KMS-11 (cell line): Measurements from ENCODE around the gene C21orf58.

Source experiments
- H2AFZ ChIP-seq: fragments of 200-600 bp; sonication (generic); 2 replicates; pipeline ENCODE4 v1.6.1; 2016; ENCODE audit warnings: antibody characterized with exemption, mixed run types, low read depth
- H3K27ac ChIP-seq: fragments of 200-600 bp; sonication (generic); 2 replicates; pipeline ENCODE4 v1.6.1; 2016; ENCODE audit warnings: mild to moderate bottlenecking, mixed run types
- H3K27me3 ChIP-seq: fragments of 200-600 bp; sonication (generic); 2 replicates; pipeline ENCODE4 v1.6.1; 2017; ENCODE audit warnings: mild to moderate bottlenecking, low read depth, mixed run types, moderate library complexity; ENCODE audit not compliant: insufficient read depth
- H3K36me3 ChIP-seq: fragments of 200-600 bp; sonication (generic); 2 replicates; pipeline ENCODE4 v1.6.1; 2017; ENCODE audit warnings: mild to moderate bottlenecking, mixed run types; ENCODE audit not compliant: insufficient read depth
- H3K4me1 ChIP-seq: fragments of 200-600 bp; sonication (generic); 2 replicates; pipeline ENCODE4 v1.6.1; 2016; ENCODE audit warnings: mild to moderate bottlenecking, low read depth, mixed run types; ENCODE audit not compliant: poor library complexity, severe bottlenecking
- H3K4me2 ChIP-seq: fragments of 200-600 bp; sonication (generic); 2 replicates; pipeline ENCODE4 v1.7.0; 2016; ENCODE audit warnings: mild to moderate bottlenecking, mixed run types
- H3K4me3 ChIP-seq: fragments of 200-600 bp; sonication (generic); IDR thresholded peaks from 2 replicates; pipeline ENCODE4 v1.6.1; 2017; ENCODE audit warnings: low read depth, low read length, mixed read lengths; ENCODE audit not compliant: insufficient read depth
- H3K79me2 ChIP-seq: fragments of 200-600 bp; sonication (generic); 2 replicates; pipeline ENCODE4 v1.6.1; 2016; ENCODE audit warnings: low read depth, mixed run types; ENCODE audit not compliant: insufficient read depth
- H3K9ac ChIP-seq: fragments of 200-600 bp; sonication (generic); 2 replicates; pipeline ENCODE4 v1.6.1; 2016; ENCODE audit warnings: mild to moderate bottlenecking, mixed run types
- H4K20me1 ChIP-seq: fragments of 200-600 bp; sonication (generic); 2 replicates; pipeline ENCODE4 v1.6.1; 2016; ENCODE audit warnings: mild to moderate bottlenecking, mixed run types; ENCODE audit not compliant: insufficient read depth
- CTCF ChIP-seq: fragments of 200-600 bp; sonication (generic); conservative IDR thresholded peaks from 2 replicates; pipeline ENCODE4 v1.6.1; 2017; ENCODE audit warnings: low read depth, mild to moderate bottlenecking, antibody characterized with exemption, low read length, moderate library complexity, mixed read lengths

Gene C21orf58

DNA sequence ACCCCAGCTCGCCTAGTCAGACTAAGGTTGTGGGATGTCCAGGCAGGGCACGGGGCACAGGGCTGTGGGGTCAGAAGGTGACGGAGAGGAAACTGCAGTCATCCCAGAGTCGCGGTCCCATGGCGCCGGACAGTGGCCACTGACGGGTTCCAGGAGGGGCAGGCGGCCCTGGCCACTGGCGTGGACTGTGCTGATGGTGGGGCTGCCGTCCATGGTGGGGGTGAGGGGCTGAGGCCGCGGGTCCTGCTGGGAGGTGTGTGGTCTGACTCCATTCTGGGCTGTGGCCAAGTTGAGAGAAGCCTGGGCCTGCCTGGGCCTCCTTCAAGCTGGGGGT, 32.3 kb upstream of the C21orf58 start:
- Histone ChIP-seq H3K4me1 (peaks cover 50% of the 10 kb centered on the region), H3K4me3 (no peak overlapping the region), H2AFZ (no peak overlapping the region), H3K27me3 (no peaks in the 10 kb centered on the region), H3K27ac (peak overlapping the region; percentile 86), H3K9ac (peak overlapping the region; percentile 55; the same call in 1 of the 2 replicates), H3K36me3 (peaks cover 5% of the 10 kb centered on the region; the same call in 1 of the 2 replicates), H3K79me2 (peaks cover 5% of the 10 kb centered on the region; the same call in 1 of the 2 replicates), H3K4me2 (peak overlapping the region; percentile 84), H4K20me1 (no peaks in the 10 kb centered on the region)
- no peak for TF ChIP-seq CTCF

DNA sequence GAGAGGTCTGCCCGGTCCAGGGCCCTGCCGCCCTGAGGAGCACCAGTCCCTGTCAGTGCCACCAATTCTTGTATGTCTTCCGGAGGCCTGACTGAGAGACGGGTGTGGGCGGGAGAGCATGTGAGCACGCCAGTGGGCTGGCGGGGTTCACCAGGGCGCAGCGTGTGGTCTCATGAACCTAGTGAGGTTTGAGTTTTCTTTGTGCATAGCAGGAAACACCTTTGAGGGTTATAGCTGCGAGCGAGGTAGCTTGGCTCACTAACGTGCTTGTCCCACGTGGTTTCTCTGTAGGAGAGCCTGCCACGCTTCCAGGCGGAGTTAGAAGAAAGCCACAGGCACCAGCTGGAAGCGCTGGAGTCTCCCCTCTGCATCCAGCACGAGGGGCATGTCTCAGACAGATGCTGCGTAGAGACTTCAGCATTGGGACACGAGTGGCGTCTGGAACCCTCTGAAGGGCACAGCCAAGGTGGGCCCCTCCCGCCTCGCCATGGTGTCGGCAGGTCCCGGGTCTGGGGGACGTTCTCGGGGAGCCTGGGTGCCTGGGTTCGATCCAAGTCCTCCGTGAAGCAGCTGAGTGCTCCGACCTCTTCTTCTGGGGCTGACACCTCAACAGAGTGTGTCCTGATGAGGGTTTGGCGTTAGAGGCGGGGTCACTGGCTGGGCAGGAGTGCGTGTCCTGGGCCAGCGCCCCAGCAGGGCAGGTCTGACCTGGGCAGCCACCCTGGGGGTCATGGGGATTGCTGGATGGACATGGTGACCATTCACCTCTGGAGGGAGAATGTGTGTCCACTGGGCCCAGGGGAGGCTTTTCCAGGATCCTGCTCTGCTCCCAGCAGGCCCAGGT, 31.7 kb upstream of the C21orf58 start:
- Histone ChIP-seq H3K79me2 (no peaks in the 10 kb centered on the region), H3K4me3 (no peak overlapping the region), H3K27me3 (no peaks in the 10 kb centered on the region), H3K9ac (no peak overlapping the region; the same call in 1 of the 2 replicates), H3K36me3 (peaks cover under 1% of the 10 kb centered on the region; the same call in 1 of the 2 replicates), H3K4me2 (peak overlapping the region; percentile 84), H2AFZ (no peak overlapping the region), H4K20me1 (no peaks in the 10 kb centered on the region), H3K4me1 (peaks cover 50% of the 10 kb centered on the region), H3K27ac (peak overlapping the region; percentile 86)
- no peak for TF ChIP-seq CTCF

DNA sequence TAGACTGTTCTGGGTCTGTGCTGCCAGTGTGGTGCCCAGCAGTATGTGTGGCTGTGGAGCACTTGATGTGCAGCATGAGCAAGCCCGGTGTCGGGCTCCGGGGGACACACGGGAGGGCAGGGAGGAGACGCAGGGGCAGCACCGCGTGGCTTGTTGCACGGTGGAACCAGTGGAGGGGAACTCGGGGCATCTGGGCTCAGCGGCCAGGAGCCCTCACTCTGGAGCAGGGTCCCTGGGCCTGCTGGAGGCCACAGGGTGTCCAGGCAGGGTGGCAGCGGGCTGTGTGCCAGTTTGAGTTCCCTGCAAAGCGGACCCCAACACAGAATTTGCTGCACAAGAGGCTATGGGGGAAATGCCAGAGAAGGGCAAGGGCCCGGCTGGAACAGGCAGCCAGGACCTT, 30.8 kb upstream of the C21orf58 start:
- Histone ChIP-seq H3K36me3 (peaks cover 4% of the 10 kb centered on the region; the same call in 1 of the 2 replicates), H3K79me2 (no peaks in the 10 kb centered on the region), H3K4me2 (no peak overlapping the region), H3K4me3 (no peak overlapping the region), H3K27me3 (no peaks in the 10 kb centered on the region), H3K9ac (no peak overlapping the region), H4K20me1 (no peaks in the 10 kb centered on the region), H3K4me1 (peaks cover 46% of the 10 kb centered on the region), H3K27ac (no peak overlapping the region), H2AFZ (no peak overlapping the region)
- TF ChIP-seq CTCF: no peak

- Histone ChIP-seq H2AFZ (no peak overlapping the region), H4K20me1 (no peaks in the 10 kb centered on the region), H3K4me3 (no peak overlapping the region), H3K9ac (no peak overlapping the region), H3K79me2 (no peaks in the 10 kb centered on the region), H3K27me3 (no peaks in the 10 kb centered on the region), H3K4me2 (no peak overlapping the region), H3K36me3 (peaks cover 7% of the 10 kb centered on the region; the same call in 1 of the 2 replicates), H3K27ac (no peak overlapping the region), H3K4me1 (peaks cover 41% of the 10 kb centered on the region)
- TF ChIP-seq CTCF: no peak
These were observed 30.4 kb upstream of the C21orf58 start for GRCh38 chr21:46354046-46354445.
